Lung (tissue), 12 donors: ENCODE measurements around the gene PPP4R1. TPM values are rescaled to one million over a fixed set of nuclear protein-coding genes. Genes with fewer than 3 reads are reported as not detected.

Experiments
- ATAC-seq: fragments of 200-7000 bp; cut with Tn5 transposase; one replicate; pipeline ENCODE4 v1.9.1; 2020; ENCODE audit warnings: moderate number of reproducible peaks; ENCODE audit not compliant: insufficient read depth, low FRiP score
- DNase-seq, 3 donors: peaks; one replicate each; pipeline ENCODE4 v3.0.0-alpha.2; 2013 to 2017
- H3K27ac ChIP-seq, 2 donors: one replicate each; pipeline ENCODE4 v1.5.1; 2013; ENCODE audit warnings: mild to moderate bottlenecking in 2 of 2, moderate library complexity in 2 of 2, control low read depth in 1 of 2, inconsistent platforms in 1 of 2, low read depth in 1 of 2, low read length in 1 of 2
- H3K27me3 ChIP-seq, 3 donors: one replicate each; pipeline ENCODE4 v1.5.1; 2013; ENCODE audit warnings: low read length in 2 of 3; ENCODE audit not compliant: control insufficient read depth in 3 of 3, insufficient read depth in 3 of 3
- H3K36me3 ChIP-seq, 4 donors: one replicate each; pipeline ENCODE4 v1.5.1; 2013; ENCODE audit warnings: low read length in 4 of 4, mild to moderate bottlenecking in 1 of 4, moderate library complexity in 1 of 4; ENCODE audit not compliant: control insufficient read depth in 4 of 4, insufficient read depth in 4 of 4
- H3K4me1 ChIP-seq, 5 donors: one replicate each; pipeline ENCODE4 v1.5.1; 2013; ENCODE audit warnings: low read length in 5 of 5, mild to moderate bottlenecking in 2 of 5, moderate library complexity in 1 of 5; ENCODE audit not compliant: control insufficient read depth in 5 of 5, insufficient read depth in 5 of 5
- H3K4me3 ChIP-seq: one replicate; pipeline ENCODE4 v1.5.1; 2013; ENCODE audit warnings: mild to moderate bottlenecking, control low read depth, moderate library complexity
- H3K9ac ChIP-seq, 2 donors: one replicate each; pipeline ENCODE4 v1.5.1; 2013; ENCODE audit warnings: low read length in 2 of 2, control low read depth in 1 of 2; ENCODE audit not compliant: insufficient read depth in 1 of 2
- H3K9me3 ChIP-seq, 4 donors: one replicate each; pipeline ENCODE4 v1.5.1; 2013; ENCODE audit warnings: low read length in 3 of 4, mild to moderate bottlenecking in 1 of 4, moderate library complexity in 1 of 4; ENCODE audit not compliant: control insufficient read depth in 4 of 4, insufficient read depth in 3 of 4
- WGBS, 2 donors: extraction: QIAGEN DNeasy Blood & Tissue Kit; methylation state at CpG; one replicate each; pipeline ENCODE4 v1.1.7; 2013; 5-methylcytosine and 5-hydroxymethylcytosine counted together
- polyA plus RNA-seq, 2 donors: library from polyadenylated mRNA; stranded (reverse); fragments of 200-250 nt; gene quantifications; one replicate each; pipeline ENCODE4 v1.2.1, GENCODE V29; 2013
- total RNA-seq, 2 donors: library from RNA; depleted of rRNA in 1 of 2; stranded (reverse); fragments of >200 nt in 1 of 2; gene quantifications; one replicate each; pipeline ENCODE4 v1.2.1, GENCODE V29; 2014 to 2021
- TF ChIP-seq, protein P1 (sequence below): IDR thresholded peaks from 2 replicates; pipeline ENCODE4 v1.5.1; 2012; ENCODE audit warnings: mild to moderate bottlenecking; ENCODE audit errors: control extremely low read depth, extremely low read depth
- donor health status: control.
- donor health status: control.
- donor health status: Bipolar disorder and iron deficiency.
- donor health status: healthy.
- donor health status: DM: yes; HTN: yes; CAD: no.

The PPP4R1 gene
- total and polyA plus RNA-seq, 4 donors, result 34.4 to 190 (median 99.0) TPM

DNA sequence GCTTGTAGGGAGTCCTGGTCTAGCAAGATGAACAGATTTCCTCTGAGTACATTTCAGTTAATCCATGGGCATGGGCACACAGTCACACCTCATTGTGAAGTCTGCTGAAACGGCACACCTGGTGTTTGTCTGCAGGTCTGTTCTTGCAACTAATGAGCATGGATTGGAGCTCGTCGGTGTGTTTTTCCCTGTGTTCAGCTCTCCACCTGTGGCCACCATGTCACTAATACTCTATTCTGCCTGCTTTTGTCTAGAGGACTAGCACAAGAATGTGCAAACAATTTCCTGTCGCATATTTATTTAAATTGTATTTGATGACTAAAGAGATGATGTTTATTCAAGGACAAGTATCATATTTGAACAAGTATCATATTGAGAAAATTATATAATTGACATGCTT, 24.5 kb upstream of the PPP4R1 start:
- TF ChIP-seq, protein P1, sequence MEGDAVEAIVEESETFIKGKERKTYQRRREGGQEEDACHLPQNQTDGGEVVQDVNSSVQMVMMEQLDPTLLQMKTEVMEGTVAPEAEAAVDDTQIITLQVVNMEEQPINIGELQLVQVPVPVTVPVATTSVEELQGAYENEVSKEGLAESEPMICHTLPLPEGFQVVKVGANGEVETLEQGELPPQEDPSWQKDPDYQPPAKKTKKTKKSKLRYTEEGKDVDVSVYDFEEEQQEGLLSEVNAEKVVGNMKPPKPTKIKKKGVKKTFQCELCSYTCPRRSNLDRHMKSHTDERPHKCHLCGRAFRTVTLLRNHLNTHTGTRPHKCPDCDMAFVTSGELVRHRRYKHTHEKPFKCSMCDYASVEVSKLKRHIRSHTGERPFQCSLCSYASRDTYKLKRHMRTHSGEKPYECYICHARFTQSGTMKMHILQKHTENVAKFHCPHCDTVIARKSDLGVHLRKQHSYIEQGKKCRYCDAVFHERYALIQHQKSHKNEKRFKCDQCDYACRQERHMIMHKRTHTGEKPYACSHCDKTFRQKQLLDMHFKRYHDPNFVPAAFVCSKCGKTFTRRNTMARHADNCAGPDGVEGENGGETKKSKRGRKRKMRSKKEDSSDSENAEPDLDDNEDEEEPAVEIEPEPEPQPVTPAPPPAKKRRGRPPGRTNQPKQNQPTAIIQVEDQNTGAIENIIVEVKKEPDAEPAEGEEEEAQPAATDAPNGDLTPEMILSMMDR, result no peak
- H3K4me1 ChIP-seq, result peaks cover 0 to 9% (median 0%) of the 10 kb centered on the region in 5 donors
- H3K27ac ChIP-seq, result peak overlapping the region in 1 of 2 donors; percentile 82
- H3K27me3 ChIP-seq, result no peaks in the 10 kb centered on the region
- peaks cover 0 to 2% (median 0%) of the 10 kb centered on the region in 4 donors for H3K9me3 ChIP-seq
- peak; percentile 40 for ATAC-seq
- no peaks in the 10 kb centered on the region for H3K36me3 ChIP-seq
- peak in 2 of 3 donors; percentile 24 to 32 for DNase-seq
- no peak overlapping the region for H3K4me3 ChIP-seq
- H3K9ac ChIP-seq, result no peak overlapping the region
- WGBS, 2 donors, result 68 to 79% methylated on average over 4 of the region's 4 CpGs

DNA sequence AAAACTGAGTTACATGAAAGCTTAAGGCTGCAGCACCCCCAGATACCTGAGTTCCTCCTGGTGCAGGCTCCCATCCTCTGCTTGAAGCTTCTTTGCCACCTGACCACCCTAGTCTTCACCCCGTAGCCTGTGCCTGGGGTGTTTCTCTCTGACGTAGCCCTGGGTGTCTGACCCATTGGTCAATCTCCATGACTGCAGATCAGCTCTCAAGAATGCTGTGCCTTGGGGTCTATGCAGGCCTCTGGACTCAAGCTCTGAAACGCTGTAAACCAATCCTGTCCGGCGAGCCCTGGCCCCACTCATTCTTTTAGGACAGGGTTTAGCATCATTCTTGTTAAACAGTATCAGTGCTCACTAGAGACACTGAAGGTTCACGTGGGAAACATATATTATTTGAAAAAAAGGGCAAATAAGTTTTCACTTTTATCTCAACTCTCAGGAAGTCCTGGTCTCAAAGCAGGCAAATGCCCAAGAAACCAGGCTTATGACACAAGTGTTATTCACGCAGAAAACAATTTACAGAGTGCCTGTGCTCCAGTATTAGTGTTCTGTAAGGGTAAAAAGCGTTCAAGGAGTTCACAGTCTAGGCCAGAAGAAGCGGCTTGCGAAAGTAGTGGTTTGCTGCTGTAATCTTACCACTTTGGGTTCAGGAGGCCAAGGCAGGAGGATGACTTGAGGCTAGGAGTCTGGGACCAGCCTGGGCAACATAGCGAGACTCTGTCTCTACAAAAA, 22.8 kb upstream of the PPP4R1 start:
- no peak for ATAC-seq
- Histone ChIP-seq H3K36me3 (no peaks in the 10 kb centered on the region), H3K9me3 (peaks cover 0 to 2% (median 0%) of the 10 kb centered on the region in 4 donors), H3K4me1 (peaks cover 0 to 2% (median 0%) of the 10 kb centered on the region in 5 donors), H3K4me3 (no peak overlapping the region), H3K27ac (no peak overlapping the region), H3K27me3 (no peaks in the 10 kb centered on the region), H3K9ac (no peak overlapping the region)
- 86 to 92% methylated on average over 11 of the region's 11 CpGs for WGBS, 2 donors
- no peak for DNase-seq
- TF ChIP-seq, protein P1, result no peak

DNA sequence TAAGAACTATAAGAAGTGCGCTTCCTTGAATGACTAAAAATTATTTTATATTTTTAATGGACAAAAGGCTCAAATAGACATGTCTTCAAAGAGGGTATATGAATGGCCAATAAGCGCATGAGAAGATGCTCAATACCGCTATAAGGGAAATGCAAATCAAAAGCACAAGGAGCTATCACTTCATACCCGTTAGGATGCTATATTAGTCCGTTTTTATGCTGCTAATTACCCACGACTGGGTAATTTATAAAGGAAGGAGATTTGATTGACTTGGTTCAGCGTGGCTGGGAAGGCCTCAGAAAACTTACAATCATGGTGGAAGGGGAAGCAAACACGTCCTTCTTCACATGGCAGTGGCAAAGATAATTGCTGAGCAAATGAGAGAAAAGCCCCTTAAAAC, 20.5 kb upstream of the PPP4R1 start:
- no peak for ATAC-seq
- DNase-seq, result no peak
- Histone ChIP-seq H3K9ac (no peak overlapping the region), H3K27ac (no peak overlapping the region), H3K4me1 (peaks cover 0 to 2% (median 0%) of the 10 kb centered on the region in 5 donors), H3K4me3 (no peak overlapping the region), H3K9me3 (peaks cover 0 to 2% (median 0%) of the 10 kb centered on the region in 4 donors), H3K27me3 (no peaks in the 10 kb centered on the region), H3K36me3 (no peaks in the 10 kb centered on the region)
- TF ChIP-seq, protein P1, result no peak
- 95 to 96% methylated on average over 8 of the region's 8 CpGs for WGBS, 2 donors
